Brain microvascular endothelial cell (primary cell): ENCODE data around the gene SULT6B1.

Source experiments
- DNase-seq: peaks from one replicate; pipeline ENCODE4 v3.0.0-alpha.2; 2020
- H3K27ac ChIP-seq: fragments of 250-450 bp; sonication (Bioruptor Pico); 2 replicates; pipeline ENCODE4 v1.5.1; 2020; ENCODE audit warnings: mild to moderate bottlenecking, moderate library complexity
- H3K27me3 ChIP-seq: fragments of 250-450 bp; sonication (Bioruptor Pico); replicated peaks from 2 replicates; pipeline ENCODE4 v1.5.1; 2020; ENCODE audit warnings: mild to moderate bottlenecking
- H3K36me3 ChIP-seq: fragments of 250-450 bp; sonication (Bioruptor Pico); replicated peaks from 2 replicates; pipeline ENCODE4 v1.5.1; 2020; ENCODE audit warnings: mild to moderate bottlenecking
- H3K4me3 ChIP-seq: 2 replicates; pipeline ENCODE4 v1.5.1; 2011; ENCODE audit warnings: low read depth, mild to moderate bottlenecking, control low read depth, low read length, moderate library complexity
- in situ Hi-C: cut with HindIII; loops from 2 replicates; pipeline ENCODE4 v1.10.0; 2017; ENCODE audit warnings: low sequenced_read_pairs, low pct_ligation_motif_present
- TF ChIP-seq, protein P1 (sequence below): IDR thresholded peaks from 2 replicates; pipeline ENCODE4 v1.5.1; 2011; ENCODE audit warnings: low read depth, mild to moderate bottlenecking, moderate library complexity, low read length, control low read depth, inconsistent platforms; ENCODE audit errors: missing control alignments

SULT6B1 gene

DNA sequence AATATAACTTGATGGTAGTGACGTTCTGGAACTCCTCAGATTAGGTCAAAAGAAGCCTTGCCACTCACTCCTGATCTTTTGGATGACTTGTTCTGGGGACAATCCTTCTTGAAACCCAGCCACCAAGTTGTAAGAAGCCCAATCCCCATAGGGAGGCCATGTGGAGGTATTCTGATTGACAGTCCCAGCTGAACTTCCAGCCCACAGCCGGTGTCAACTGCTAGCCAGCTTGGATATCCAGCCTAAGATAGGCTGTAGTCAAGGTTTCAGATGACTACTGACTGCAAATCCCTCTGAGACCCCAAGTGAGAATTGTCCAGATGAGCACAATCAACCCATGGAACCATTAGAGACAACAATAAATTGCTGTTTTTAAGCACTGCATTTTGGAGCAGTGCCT is 63.1 kb downstream of the SULT6B1 start:
- TF ChIP-seq, protein P1, sequence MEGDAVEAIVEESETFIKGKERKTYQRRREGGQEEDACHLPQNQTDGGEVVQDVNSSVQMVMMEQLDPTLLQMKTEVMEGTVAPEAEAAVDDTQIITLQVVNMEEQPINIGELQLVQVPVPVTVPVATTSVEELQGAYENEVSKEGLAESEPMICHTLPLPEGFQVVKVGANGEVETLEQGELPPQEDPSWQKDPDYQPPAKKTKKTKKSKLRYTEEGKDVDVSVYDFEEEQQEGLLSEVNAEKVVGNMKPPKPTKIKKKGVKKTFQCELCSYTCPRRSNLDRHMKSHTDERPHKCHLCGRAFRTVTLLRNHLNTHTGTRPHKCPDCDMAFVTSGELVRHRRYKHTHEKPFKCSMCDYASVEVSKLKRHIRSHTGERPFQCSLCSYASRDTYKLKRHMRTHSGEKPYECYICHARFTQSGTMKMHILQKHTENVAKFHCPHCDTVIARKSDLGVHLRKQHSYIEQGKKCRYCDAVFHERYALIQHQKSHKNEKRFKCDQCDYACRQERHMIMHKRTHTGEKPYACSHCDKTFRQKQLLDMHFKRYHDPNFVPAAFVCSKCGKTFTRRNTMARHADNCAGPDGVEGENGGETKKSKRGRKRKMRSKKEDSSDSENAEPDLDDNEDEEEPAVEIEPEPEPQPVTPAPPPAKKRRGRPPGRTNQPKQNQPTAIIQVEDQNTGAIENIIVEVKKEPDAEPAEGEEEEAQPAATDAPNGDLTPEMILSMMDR, result no peak
- Histone ChIP-seq H3K4me3 (no peak overlapping the region), H3K36me3 (peaks cover 39% of the 10 kb centered on the region), H3K27ac (no peak overlapping the region), H3K27me3 (no peaks in the 10 kb centered on the region)
- in situ Hi-C loops, result no loop called here
- no peak for DNase-seq

DNA sequence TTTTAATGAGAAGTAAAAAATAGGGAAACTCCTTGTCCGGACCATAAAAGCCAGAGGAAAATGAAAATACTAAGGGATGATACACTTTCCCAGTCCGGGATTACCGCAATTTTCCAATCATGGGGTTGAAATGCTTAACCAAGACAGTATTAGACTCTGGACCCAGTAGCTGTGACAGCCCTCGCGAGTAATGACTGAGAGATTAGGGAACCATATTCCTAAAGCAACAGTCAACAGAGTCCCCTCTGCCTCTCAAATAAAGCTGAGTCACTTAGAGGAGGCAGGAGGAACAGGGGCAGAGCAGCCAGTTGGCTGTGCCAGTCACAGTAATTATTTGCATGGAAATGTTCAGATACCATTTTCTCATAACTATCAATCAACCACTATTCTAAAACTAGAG is 69.3 kb downstream of the SULT6B1 start:
- in situ Hi-C loops, result no loop called here
- TF ChIP-seq, protein P1, result no peak
- H3K27me3 ChIP-seq, result no peaks in the 10 kb centered on the region
- H3K36me3 ChIP-seq, result peaks cover 23% of the 10 kb centered on the region
- H3K27ac ChIP-seq, result no peak overlapping the region
- H3K4me3 ChIP-seq, result no peak overlapping the region
- DNase-seq, result no peak
